Neural crest cell (in vitro differentiated cells): Measurements from ENCODE around the gene NUP98. TPM values are rescaled to one million over a fixed set of nuclear protein-coding genes. Genes with fewer than 3 reads are reported as not detected.

Experiments used
- DNase-seq: peaks from one replicate; pipeline ENCODE4 v3.0.0; 2021; ENCODE audit warnings: low read depth, mixed read lengths, low spot score
- H3K27ac Mint-ChIP-seq: one replicate; pipeline ENCODE4 v1.8.0; 2021; ENCODE audit warnings: mild to moderate bottlenecking, mixed read lengths; ENCODE audit not compliant: unreplicated experiment
- H3K27me3 Mint-ChIP-seq: 2 replicates; pipeline ENCODE4 v1.8.0; 2021; ENCODE audit warnings: low read depth, mild to moderate bottlenecking, mixed read lengths
- H3K36me3 Mint-ChIP-seq: 2 replicates; pipeline ENCODE4 v1.8.0; 2021; ENCODE audit warnings: low read depth, mild to moderate bottlenecking, mixed read lengths
- H3K4me1 Mint-ChIP-seq: 2 replicates; pipeline ENCODE4 v1.8.0; 2021; ENCODE audit warnings: mixed read lengths
- H3K4me3 Mint-ChIP-seq: one replicate; pipeline ENCODE4 v1.8.0; 2021; ENCODE audit warnings: mild to moderate bottlenecking, mixed read lengths
- H3K9me3 Mint-ChIP-seq: 2 replicates; pipeline ENCODE4 v1.8.0; 2021; ENCODE audit warnings: mixed read lengths
- CTCF ChIP-seq: fragments of 200-600 bp; sonication (generic); conservative IDR thresholded peaks from 2 replicates; pipeline ENCODE4 v1.5.0; 2021; ENCODE audit warnings: antibody characterized with exemption, mild to moderate bottlenecking
- total RNA-seq: library from RNA; stranded (reverse); gene quantifications from 2 replicates; pipeline ENCODE4 v1.2.1, GENCODE V29; 2021

The NUP98 gene
- total RNA-seq, 1 donor from 2014 or later, result 96.8 TPM

- peaks cover 26% of the 10 kb centered on the region for H3K36me3 Mint-ChIP-seq
- no peak overlapping the region for H3K27ac Mint-ChIP-seq
- H3K4me3 Mint-ChIP-seq, result no peak overlapping the region
- no peak for DNase-seq
- H3K9me3 Mint-ChIP-seq, result no peaks in the 10 kb centered on the region
- no peaks in the 10 kb centered on the region for H3K27me3 Mint-ChIP-seq
- no peaks in the 10 kb centered on the region for H3K4me1 Mint-ChIP-seq
- TF ChIP-seq CTCF, result no peak
Observed at GRCh38 chr11:3684819-3685172, 112.6 kb downstream of the NUP98 start.

- Mint-ChIP-seq H3K27me3 (no peaks in the 10 kb centered on the region), H3K4me3 (no peak overlapping the region), H3K4me1 (no peaks in the 10 kb centered on the region), H3K9me3 (no peaks in the 10 kb centered on the region), H3K36me3 (peaks cover 26% of the 10 kb centered on the region), H3K27ac (no peak overlapping the region)
- no peak for TF ChIP-seq CTCF
- DNase-seq, result no peak
Observed at GRCh38 chr11:3684129-3684818, 113.1 kb downstream of the NUP98 start.

- Mint-ChIP-seq H3K27ac (no peak overlapping the region), H3K9me3 (no peaks in the 10 kb centered on the region), H3K36me3 (peaks cover 26% of the 10 kb centered on the region), H3K27me3 (no peaks in the 10 kb centered on the region), H3K4me1 (no peaks in the 10 kb centered on the region), H3K4me3 (no peak overlapping the region)
- no peak for DNase-seq
- TF ChIP-seq CTCF, result no peak
Observed at GRCh38 chr11:3683039-3683438, 114.3 kb downstream of the NUP98 start.

GRCh38 chr11:3679077-3679476, 118.3 kb downstream of the NUP98 start:
- H3K4me3 Mint-ChIP-seq, result no peak overlapping the region
- DNase-seq, result no peak
- no peaks in the 10 kb centered on the region for H3K27me3 Mint-ChIP-seq
- peaks cover 24% of the 10 kb centered on the region for H3K36me3 Mint-ChIP-seq
- no peaks in the 10 kb centered on the region for H3K4me1 Mint-ChIP-seq
- no peak overlapping the region for H3K27ac Mint-ChIP-seq
- no peak for TF ChIP-seq CTCF
- no peaks in the 10 kb centered on the region for H3K9me3 Mint-ChIP-seq

DNA sequence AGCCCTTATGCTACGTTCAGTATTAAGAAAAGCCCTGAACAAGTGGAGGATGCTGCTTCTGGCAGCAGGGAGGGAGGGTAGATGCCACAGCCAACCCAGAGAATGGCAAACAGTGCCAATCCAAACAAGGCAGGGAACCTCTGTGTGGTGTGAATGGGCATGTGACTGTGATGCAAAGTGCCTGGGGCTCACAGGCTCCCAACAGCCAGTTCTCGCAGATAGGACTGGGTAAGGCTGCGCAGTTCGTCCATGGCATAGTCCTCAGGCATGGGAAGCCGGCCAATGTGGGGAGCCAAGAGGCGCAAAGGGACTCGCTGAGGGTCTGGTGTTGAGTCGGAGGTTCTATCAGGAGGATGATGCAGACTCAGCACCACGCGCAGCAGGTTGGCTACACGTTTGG, 121.4 kb downstream of the NUP98 start:
- Mint-ChIP-seq H3K36me3 (peaks cover 22% of the 10 kb centered on the region), H3K4me1 (no peaks in the 10 kb centered on the region), H3K27me3 (no peaks in the 10 kb centered on the region), H3K27ac (no peak overlapping the region), H3K9me3 (no peaks in the 10 kb centered on the region), H3K4me3 (no peak overlapping the region)
- no peak for TF ChIP-seq CTCF
- no peak for DNase-seq

DNA sequence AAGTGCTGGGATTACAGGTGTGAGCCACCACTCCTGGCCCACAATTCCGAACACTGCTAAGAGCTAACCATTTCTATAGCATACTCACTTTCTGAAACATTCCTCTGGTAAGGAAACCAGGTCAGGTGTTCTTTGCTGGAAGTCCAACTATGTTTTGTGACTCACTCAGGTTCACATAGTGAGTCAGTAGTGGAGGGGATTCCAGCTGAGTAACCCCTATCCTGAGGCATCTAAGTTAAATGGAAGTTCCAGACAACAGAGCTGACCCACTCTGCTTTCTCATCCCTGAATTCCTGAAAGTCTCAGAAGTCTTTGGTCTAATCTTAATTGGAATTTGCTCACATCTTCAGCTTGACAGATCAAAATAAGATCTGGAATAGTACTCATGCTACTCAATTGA, 123.2 kb downstream of the NUP98 start:
- no peak overlapping the region for H3K27ac Mint-ChIP-seq
- DNase-seq, result no peak
- no peaks in the 10 kb centered on the region for H3K27me3 Mint-ChIP-seq

More for the DNA sequence above, 123.2 kb downstream of the NUP98 start:
- Mint-ChIP-seq H3K9me3 (no peaks in the 10 kb centered on the region), H3K4me1 (no peaks in the 10 kb centered on the region), H3K4me3 (no peak overlapping the region), H3K36me3 (peaks cover 13% of the 10 kb centered on the region)
- no peak for TF ChIP-seq CTCF
